Hepatocyte (in vitro differentiated cells): ENCODE results near the gene MFSD6.

Experiments
- CTCF ChIP-seq: fragments of 200-600 bp; sonication (generic); IDR thresholded peaks from 2 replicates; pipeline ENCODE4 v1.5.1; 2016; ENCODE audit warnings: antibody characterized with exemption, mild to moderate bottlenecking; ENCODE audit not compliant: poor library complexity
- EZH2 ChIP-seq: fragments of 200-600 bp; sonication (generic); IDR thresholded peaks from 2 replicates; pipeline ENCODE4 v1.6.1; 2016; ENCODE audit warnings: antibody characterized with exemption, mild to moderate bottlenecking, borderline replicate concordance

- TF ChIP-seq CTCF (no peak), EZH2 (no peak)
These were observed 59.5 kb downstream of the MFSD6 start for GRCh38 chr2:190467575-190468083.
